GM13976 (cell line): ENCODE measurements around the gene CCBE1.

Experiments used
- DNase-seq: peaks from one replicate; pipeline ENCODE4 v3.0.0; 2012; ENCODE audit warnings: low spot score
- in situ Hi-C: fragments of 300-500 bp; cut with MboI; formaldehyde crosslinking; loops from one replicate; pipeline ENCODE4 v1.12.0; 2022; ENCODE audit warnings: low sequenced_read_pairs, mixed read lengths, inconsistent platforms; ENCODE audit not compliant: unreplicated experiment
- TF ChIP-seq, protein P1 (sequence below): IDR thresholded peaks from 2 replicates; pipeline ENCODE4 v1.5.1; 2012; ENCODE audit warnings: borderline replicate concordance, mild to moderate bottlenecking; ENCODE audit not compliant: insufficient read depth; ENCODE audit errors: extremely low read depth, missing control alignments, control extremely low read depth

Gene CCBE1

GRCh38 chr18:59610546-59611140 is 86.6 kb downstream of the CCBE1 start:
- TF ChIP-seq, protein P1, sequence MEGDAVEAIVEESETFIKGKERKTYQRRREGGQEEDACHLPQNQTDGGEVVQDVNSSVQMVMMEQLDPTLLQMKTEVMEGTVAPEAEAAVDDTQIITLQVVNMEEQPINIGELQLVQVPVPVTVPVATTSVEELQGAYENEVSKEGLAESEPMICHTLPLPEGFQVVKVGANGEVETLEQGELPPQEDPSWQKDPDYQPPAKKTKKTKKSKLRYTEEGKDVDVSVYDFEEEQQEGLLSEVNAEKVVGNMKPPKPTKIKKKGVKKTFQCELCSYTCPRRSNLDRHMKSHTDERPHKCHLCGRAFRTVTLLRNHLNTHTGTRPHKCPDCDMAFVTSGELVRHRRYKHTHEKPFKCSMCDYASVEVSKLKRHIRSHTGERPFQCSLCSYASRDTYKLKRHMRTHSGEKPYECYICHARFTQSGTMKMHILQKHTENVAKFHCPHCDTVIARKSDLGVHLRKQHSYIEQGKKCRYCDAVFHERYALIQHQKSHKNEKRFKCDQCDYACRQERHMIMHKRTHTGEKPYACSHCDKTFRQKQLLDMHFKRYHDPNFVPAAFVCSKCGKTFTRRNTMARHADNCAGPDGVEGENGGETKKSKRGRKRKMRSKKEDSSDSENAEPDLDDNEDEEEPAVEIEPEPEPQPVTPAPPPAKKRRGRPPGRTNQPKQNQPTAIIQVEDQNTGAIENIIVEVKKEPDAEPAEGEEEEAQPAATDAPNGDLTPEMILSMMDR = no peak
- in situ Hi-C loops = no loop called here
- no peak for DNase-seq

DNA sequence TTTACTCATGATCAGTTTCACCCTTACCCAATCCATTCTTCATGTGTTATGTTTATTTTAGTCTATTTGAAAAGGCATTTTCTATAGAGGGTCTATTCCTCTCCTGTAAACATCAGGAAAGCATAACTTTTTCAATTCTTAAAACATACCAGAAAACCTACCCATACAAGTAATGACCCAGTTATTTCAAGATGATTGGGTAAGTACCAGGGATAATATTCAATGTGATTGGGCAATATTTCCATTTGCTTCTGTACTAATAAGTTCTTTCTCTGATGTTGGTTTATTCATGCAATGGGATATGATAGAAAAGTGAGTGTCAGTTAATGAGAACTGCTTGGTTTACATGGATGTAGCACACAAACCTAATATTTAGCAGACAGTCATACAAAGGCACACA is 87.6 kb downstream of the CCBE1 start:
- TF ChIP-seq, protein P1 = no peak
- DNase-seq = no peak
- in situ Hi-C loops = no loop called here

- TF ChIP-seq, protein P1 = no peak
- in situ Hi-C loops = no loop called here
- DNase-seq = no peak
Observed at GRCh38 chr18:59607471-59607870, 89.8 kb downstream of the CCBE1 start.

- TF ChIP-seq, protein P1 = no peak
- in situ Hi-C loops = no loop called here
- DNase-seq = no peak
Observed at GRCh38 chr18:59607078-59607379, 90.2 kb downstream of the CCBE1 start.

DNA sequence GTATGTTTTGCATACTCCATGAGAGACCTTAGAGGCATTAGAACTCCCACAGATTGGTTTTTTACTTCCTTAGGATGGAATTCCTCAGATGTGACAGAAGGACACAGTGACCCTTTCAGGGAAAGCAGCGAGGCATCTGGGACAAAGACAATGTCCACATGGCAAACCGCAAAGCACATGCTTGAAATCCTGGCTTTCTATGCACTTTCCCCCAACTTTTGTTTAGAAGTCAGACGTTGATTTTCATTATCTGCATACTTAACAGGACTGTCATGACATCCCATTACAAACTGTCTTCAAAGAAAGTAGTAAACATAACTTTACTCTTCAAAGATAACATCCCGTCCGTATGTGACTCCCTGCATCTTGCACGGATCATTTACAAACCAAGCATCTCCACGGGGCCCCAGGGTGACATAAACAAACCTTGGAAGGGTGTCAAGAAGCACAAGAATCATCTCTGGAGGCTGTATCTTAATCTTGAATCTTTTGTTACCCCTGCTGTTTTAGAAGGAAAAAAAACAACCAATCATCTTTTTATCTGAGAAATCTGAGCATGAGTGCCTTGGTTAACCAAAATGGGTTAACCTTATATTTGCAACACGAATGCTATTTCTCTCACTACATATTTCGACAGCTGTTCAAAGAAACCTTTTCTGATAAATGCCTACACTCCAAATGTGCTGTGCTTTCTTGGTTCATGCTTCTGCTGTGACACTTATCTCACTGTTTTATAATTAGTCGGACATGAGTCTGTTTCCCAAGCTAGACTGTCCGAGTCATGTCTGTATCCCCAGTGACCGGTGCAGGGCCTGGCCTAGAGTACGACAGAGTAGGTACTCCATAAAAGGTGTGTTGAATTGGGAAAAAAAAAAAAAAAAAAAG is 90.8 kb downstream of the CCBE1 start:
- no peak for DNase-seq
- in situ Hi-C loops = no loop called here
- TF ChIP-seq, protein P1 = no peak

- TF ChIP-seq, protein P1 = no peak
- no peak for DNase-seq
- in situ Hi-C loops = no loop called here
Observed at GRCh38 chr18:59605633-59606192, 91.5 kb downstream of the CCBE1 start.
